ENCODE data around the gene DHCR7.

GRCh38 chr11:71491531-71491930 is 43.3 kb upstream of the DHCR7 start:
- TF ChIP-seq CTCF (IDR thresholded peaks at IDR 0.05) (no peak), ZFX (IDR thresholded peaks at IDR 0.05; ENCODE audit: borderline replicate concordance) (no peak)

Measured in 22Rv1 (cell line).